Measurements from ENCODE around the gene BFAR.
"Not testable (repeated sequence)": the region's sequence is repeated elsewhere in the genome, so short reads cannot be mapped to it uniquely, and the experiment has no call there.

BFAR gene

DNA sequence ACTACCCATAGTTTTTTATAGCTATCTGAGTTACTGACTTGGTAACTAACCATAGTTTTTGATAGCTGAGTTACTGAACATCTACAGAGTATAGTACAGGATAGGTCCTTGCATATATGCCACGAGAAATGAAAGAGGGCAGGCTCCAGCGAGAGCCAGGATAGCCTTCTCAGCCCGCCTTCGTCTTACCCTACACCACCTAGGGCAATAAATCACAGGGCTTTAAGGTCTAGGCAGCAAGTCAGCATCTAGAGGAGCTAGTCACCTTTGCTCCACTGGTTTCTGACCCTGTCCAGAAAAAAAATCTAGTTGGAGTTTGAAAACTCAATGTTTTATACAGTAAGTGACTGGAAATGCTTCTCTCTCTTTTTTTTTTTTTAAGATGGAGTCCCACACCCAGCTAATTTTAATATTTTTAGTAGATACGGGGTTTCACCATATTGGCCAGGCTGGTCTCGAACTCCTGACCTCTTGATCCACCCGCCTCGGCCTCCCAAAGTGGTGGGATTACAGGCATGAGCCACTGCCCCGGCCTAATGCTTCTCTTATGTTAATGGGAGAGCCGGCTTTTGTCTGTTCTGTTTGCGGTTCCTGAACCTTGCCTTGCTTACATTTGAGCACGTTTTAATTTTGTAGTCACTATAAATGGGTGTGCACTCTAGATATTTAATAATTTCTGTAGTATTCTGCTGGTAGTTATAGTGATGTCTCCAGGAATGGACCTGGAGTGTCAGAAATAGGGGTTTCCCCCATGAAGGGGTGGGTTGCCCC is 2.8 kb downstream of the BFAR start:
- DNase-seq (ENCODE audit: low read depth in 2 of 2) = no peak

DNA sequence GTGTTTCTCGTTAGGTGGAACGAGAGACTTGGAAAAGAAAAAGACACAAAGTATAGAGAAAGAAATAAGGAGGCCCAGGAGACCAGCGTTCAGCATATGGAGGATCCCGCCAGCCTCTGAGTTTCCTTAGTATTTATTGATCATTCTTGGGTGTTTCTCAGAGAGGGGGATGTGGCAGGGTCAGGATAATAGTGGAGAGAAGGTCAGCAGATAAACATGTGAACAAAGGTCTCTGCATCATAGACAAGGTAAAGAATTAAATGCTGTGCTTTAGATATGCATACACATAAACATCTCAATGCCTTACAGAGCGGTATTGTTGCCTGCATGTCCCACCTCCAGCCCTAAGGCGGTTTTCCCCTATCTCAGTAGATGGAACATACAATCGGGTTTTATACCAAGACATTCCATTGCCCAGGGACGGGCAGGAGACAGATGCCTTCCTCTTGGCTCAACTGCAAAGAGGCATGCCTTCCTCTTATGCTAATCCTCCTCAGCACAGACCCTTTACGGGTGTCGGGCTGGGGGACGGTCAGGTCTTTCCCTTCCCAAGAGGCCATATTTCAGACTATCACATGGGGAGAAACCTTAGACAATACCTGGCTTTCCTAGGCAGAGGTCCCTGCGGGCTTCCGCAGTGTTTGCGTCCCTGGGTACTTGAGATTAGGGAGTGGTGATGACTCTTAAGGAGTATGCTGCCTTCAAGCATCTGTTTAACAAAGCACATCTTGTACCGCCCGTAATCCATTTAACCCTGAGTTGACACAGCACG is 3.6 kb downstream of the BFAR start:
- not testable (repeated sequence) for DNase-seq (ENCODE audit: low read depth in 2 of 2)

DNA sequence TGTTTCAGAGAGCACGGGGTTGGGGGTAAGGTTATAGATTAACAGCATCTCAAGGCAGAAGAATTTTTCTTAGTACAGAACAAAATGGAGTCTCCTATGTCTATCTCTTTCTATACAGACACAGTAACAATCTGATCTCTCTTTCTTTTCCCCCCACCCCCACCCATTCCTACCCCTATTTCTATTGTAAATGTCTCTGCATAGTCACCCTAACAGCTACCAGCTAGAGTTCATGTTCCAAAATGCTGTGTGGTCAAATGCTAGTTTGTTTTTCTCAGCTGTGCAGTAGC is 4.1 kb downstream of the BFAR start:
- not testable (repeated sequence) for DNase-seq (ENCODE audit: low read depth in 2 of 2)

DNA sequence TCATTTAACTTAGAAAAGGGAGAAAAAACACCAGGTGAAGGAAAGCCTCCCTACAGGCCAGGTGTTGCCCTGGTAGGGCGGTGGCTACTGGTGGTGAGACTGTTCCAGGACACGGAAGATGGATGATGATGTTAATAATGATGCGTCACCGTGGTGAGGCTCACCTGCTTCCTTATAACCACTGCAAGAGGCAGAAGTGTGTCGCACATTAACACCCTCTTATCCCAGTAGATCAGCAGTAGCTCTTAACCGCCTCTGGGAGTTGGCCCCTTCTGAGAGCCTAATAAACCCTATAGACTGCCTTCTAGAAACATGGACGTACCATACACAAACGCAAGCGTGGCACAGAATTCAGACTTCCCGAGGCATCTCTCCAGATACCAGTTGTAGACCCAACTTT is 7.8 kb downstream of the BFAR start:
- no peak for DNase-seq (ENCODE audit: low read depth in 2 of 2)

DNA sequence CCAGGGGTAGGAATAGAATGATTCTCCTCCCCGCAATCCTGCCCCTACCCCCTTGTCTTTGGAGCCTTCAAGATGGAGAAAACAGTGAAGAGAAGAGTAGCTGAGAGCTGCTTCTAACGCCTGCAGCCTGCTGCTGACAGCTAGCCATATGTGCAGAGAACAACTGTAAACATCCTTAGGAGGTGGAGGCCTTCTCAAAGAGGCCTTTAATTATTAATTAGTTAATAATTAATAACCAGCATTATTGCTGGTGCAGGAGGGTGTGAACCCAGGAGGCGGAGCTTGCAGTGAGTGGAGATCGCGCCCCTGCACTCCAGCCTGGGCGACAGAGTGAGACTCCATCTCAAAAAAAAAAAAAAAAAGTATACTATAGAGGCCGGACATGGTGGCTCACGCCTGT is 8.5 kb downstream of the BFAR start:
- no peak for DNase-seq (ENCODE audit: low read depth in 2 of 2)

DNA sequence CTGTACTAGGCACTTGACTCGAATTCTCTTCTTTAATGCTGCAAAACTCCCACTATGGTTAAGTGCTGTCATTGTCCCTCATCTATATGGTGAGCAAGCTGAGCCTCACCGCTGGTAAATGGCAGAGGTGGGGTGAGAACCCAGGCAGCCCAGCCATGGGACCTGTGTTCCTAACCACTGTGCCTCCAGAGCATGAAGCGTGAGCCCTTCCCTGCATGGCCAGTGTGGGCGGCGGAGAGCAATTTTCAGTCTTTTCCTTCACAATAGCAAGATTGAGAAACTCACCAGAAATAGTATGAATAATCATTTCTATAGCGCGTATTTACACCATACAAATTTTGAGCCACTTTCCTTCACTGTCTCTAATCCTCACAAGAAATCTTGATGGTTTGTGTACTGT is 9.2 kb downstream of the BFAR start:
- no peak for DNase-seq (ENCODE audit: low read depth in 2 of 2)

DNA sequence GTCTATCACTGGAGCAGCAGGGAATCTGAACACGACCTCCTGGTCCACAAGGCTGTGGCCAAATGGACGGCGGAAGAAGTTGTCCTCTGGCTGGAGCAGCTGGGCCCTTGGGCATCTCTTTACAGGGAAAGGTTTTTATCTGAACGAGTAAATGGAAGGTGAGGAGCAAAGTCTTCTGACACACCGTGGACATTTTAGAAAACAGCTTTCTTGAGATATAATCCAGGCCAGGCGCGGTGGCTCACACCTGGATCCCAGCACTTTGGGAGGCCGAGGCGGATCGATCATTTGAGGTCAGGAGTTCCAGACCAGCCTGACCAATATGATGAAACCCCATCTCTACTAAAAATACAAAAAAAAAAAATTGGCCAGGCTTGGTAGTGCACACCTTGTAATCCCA is 17.1 kb downstream of the BFAR start:
- DNase-seq (ENCODE audit: low read depth in 2 of 2) = no peak

DNA sequence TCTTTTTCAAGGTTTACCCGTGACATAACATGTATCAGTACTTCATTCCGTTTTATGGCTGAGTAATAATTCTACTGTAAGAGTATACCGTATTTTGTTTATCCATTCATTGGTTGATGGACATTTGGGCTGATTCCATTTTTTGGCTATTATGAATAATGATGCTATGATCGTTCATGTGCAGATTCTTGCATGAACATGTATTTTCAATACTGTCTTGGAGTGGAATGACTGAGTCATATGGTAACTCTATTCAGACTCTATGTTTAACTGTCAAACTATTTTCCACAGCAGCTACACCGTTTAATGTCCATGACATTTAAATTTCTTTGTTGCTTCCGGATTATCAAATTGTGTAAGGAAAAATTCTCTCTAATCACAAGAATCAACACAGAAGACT is 17.9 kb downstream of the BFAR start:
- no peak for DNase-seq (ENCODE audit: low read depth in 2 of 2)

DNA sequence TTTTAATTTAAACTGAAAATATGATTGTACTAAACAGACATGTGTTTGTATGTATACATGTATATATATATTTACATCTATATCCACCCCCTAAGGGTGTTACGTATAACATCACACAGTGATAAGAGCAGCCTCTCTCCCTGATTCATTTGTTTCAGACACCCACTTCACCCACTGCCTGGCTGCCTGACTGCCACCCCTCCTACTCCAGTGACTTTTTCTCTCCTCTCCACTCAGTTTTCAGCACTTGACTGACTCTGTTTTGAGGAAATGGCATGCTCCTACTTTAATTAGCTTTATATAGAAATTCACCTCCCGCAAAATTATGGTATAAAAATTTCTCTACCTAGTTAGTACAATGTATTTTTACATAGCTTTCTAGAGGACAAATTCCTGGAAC is 20.0 kb downstream of the BFAR start:
- DNase-seq (ENCODE audit: low read depth in 2 of 2) = no peak

DNA sequence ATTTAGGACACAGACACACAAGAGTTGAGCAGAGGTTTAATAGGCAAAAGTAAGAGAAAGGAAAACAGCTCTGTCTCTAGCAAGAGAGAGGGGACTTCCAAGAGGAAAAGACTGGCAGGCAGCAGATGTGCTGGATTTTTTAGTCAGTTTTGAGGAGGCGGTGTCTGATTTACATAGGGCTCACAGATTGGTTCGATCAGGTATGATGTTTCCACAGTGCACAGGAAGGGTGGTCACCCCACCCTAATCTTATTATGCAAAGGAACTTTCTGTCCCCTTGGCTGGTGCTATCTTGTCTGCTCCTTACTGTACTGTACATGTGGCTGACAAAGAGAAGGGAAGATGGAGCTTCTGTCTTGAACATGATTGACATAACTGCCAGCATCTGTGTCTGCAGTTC is 25.3 kb downstream of the BFAR start:
- DNase-seq (ENCODE audit: low read depth in 2 of 2) = no peak

DNA sequence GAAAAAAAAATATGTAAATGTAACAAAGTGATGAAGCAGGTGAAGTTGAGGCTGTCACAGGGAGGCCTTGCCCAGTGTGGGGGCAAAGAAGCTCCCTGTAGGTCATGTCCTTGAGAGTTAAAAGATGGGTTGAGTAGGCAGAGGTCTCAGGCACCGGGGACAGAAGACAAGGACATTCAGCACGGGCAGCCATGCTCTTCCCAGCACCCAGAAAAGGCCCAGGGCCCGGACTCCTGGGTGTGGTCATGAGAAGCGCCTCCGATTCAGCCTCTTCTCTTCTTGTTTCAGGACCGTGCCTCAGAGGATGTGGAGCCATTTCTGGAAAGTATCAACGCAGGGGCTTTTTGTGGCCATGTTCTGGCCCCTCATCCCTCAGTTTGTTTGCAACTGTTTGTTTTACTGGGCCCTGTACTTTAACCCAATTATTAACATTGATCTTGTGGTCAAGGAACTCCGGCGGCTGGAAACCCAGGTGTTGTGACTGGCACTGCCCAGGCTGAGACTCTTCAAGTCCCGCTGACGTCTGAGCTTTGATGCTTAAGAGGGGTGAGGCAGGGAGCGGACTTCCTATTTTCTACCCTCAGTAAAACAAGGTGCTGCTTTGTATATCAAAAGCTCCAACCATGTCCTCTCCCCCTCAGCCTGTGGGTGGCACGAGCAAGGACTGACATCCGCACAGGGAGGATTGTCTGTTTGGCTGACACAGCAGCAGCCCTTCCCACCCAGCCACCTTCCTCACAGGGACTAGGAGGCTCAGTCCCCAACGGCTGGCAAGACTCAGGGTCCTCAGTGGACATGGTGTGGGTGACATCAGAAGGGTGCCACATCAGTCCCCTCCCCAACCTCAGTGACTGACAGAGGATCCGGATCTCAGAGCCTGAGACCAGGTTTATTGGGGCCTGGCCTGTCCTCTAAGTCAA is 34.9 kb downstream of the BFAR start:
- DNase-seq (ENCODE audit: low read depth in 2 of 2) = no peak

DNA sequence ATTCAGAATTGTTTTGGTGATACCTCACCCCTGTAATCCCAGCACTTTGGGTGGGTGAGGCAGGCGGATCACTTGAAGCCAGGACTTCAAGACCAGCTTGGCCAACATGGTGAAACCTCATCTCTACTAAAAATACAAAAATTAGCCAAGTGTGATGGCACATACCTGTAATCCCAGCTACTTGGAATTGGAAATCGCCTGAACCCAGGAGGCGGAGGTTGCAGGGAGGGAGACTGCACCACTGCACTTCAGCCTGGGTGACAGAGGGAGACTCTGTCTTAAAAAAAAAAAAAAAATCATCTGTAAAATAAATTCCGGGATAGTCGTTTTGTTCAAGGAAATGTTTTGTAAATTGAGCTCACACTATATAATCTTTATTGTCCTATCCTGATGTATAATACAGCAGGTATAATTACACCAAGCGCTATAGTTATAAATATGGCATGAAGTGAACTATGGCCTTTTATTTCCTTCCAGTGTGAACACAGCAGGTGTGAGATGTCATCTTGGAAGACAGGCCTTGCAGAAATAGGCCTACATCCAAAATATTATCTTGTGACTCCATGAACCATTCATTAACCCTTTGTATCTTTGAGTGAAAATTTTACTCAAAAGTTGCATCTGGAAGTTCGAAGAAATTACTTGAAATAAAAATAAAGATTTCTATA is 35.9 kb downstream of the BFAR start:
- DNase-seq (ENCODE audit: low read depth in 2 of 2) = no peak

DNA sequence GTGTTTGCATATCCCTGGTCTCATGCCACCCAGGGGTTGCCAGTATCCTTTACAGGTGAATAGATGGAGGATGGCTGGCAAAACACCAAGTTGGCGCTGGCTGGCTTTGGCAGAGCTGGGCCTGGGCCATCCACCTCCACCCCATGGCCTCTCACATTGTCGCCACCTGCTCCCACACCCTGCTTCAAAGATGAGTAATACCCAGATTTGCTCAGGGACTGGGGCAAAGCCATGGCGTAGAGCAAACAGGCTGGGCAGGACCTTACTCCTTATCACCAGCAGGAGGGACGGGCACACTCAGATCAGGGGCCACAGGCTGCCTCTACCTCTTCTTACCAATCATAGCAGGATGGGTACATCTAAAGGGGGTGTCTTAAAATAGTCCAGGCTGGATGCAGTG is 37.0 kb downstream of the BFAR start:
- no peak for DNase-seq (ENCODE audit: low read depth in 2 of 2)

DNA sequence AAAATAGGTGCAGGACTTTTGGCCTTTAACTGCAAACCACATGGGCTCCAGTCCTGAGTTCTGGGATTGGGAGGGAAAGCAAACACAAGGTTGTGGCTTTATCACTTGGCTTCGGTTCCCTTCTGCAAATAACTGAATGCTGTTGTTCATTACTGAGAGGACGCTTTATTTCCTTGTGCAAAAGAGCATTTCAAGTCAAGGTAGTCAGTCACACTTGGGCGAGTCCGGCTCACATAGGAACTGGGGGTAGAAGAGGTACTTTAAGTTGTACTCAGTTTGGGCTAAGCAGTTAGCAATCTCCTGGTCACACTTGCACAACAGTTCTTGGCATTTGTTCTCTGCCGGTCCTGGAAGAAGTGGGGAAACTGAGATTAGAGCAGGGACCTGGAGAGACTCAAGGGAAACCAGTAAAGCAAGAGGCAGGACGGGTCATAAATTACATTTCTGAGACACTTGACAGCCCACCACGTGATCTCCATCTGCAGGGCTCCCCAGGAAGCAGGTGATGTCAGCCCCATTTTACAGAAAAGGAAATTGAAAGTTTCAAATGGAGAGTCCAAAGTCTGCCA is 39.7 kb downstream of the BFAR start:
- DNase-seq (ENCODE audit: low read depth in 2 of 2) = no peak

DNA sequence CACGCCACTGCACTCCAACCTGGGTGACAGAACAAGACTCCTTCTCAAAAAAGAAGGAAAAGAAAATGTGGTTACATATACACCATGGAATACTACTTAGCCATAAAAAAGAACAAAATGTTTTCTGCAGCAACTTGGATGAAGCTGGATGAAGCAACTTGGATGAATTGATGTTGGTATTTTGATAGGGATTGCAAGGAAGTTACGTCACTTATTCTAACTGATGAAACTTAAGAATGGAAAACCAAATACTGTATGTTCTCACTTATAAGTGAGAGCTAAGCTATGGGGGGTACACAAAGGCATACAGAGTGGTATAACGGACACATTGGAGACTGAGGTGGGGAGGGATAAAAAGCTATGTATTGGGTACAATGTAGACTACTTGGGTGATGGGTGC is 43.9 kb downstream of the BFAR start:
- DNase-seq (ENCODE audit: low read depth in 2 of 2) = no peak

DNA sequence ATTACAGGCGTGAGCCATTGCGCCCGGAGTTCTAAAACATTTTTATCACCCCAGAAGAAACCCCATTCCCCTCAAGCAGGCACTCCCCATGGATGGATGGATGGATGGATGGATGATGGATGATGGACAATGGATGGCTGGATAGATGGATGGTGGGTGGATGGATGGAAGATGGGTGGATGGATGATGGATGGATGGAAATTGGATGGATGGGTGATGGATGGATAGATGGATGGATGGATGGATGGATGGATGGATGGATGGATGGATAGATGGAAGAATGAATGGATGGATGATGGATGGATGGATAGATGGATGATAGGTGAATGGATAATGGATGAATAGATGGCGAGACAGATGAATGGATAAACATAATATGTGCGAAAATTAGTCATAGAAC is 44.9 kb downstream of the BFAR start:
- DNase-seq (ENCODE audit: low read depth in 2 of 2) = no peak

DNA sequence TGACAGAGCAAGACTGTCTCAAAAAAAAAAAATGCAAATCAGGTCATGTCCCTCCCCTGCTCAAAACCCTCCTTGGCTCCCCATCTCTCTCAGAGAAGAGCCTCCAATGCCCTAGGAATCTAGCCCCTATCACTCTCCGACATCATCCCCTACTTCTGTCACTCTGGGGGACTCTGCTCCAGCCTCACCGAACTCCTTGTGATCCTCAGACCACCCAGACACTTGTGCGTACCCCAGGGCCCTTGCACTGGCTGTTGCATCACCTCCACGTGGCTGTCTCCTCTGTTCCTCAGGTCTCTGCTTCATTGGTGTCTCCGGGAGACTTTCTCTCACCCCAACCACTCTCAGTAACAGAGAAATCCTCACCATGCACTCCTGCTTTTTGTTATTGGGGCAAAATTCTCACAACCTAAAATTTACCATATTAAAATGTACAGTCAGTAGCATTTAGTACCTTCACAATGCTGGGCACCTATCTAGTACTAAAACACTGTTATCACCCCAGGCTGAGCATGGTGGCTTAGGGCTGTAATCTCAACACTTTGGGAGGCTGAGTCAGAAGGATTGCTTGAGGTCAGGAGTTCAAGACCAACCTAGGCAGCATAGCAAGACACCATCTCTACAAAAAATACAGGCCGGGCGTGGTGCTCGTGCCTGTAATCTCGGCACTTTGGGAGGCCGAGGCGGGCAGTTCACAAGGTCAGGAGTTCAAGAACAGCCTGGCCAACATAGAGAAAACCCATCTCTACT is 46.2 kb downstream of the BFAR start:
- no peak for DNase-seq (ENCODE audit: low read depth in 2 of 2)

DNA sequence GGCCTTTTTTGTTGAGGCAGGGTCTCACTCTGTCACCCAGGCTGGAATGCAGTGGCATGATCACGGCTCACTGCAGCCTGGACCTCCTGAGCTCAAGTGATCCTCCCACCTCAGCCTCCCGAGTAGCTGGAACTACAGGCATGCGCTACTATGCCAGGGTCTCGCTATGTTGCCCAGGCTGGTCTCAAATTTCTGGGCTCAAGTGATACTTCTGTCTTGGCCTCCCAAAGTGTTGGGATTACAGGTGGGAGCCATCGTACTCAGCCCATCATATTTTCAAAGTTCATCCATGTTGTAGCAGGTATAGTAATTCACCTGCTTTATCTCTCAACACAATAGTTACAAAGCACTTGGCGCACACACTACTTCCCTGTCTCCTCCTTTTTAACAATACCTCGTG is 47.6 kb downstream of the BFAR start:
- not testable (repeated sequence) for DNase-seq (ENCODE audit: low read depth in 2 of 2)

DNA sequence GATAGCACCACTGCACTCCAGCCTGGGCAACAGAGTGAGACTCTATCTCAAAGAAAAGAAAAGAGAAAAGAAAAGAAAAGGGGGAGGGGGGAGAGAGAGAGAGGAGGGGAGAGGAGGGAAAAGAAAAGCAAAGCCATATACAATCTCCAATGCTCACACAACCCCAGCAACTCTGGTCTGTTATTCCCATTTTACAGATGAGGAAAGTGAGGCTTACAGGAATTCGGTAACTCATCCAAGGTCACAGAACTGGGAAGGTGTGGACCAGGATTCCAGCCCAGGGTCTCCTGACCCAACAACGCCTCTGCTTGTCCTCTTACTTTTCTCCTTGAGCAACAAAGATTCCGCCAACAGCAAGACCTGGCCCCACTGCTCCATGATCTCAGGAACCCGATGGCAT is 48.4 kb downstream of the BFAR start:
- no peak for DNase-seq (ENCODE audit: low read depth in 2 of 2)

DNA sequence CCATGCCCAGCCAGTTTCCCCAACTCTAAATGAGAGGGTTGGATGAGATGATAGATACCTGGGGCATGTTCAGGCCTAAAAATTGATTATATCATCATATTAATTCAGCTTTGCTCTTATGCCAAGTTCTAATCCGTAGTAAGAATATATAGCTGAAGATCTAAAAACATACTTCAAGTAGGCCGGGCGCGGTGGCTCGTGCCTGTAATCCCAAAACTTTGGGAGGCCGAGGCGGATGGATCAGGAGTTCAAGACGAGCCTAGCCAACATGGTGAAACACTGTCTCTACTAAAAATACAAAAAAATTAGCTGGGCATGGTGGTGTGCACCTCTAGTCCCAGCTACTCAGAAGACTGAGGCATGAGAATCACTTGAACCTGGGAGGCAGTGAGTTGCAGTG is 49.4 kb downstream of the BFAR start:
- DNase-seq (ENCODE audit: low read depth in 2 of 2) = no peak

Measured in stimulated activated CD8-positive, alpha-beta memory T cell treated with anti-CD3 and anti-CD28 coated beads, Interleukin-15, amount 100 ng/mL, for 48 hours (primary cell).